HG02970 (cell line): ENCODE results near the gene BTRC.
"Not testable (repeated sequence)": the region's sequence is repeated elsewhere in the genome, so short reads cannot be mapped to it uniquely, and the experiment has no call there.

ENCODE experiments used
- ATAC-seq: cut with Tn5 transposase; IDR thresholded peaks from one replicate; pipeline ENCODE4 v1.9.1; 2021; ENCODE audit warnings: mild to moderate bottlenecking, moderate library complexity, moderate number of reproducible peaks; ENCODE audit not compliant: unreplicated experiment, low FRiP score

BTRC gene

GRCh38 chr10:101353692-101354327 lies at the start of gene BTRC:
Gene BTRC (plus strand): TSS chr10:101354165. CDS start chr10:101354181, 16 bp downstream.
- peak; percentile 94 for ATAC-seq

- ATAC-seq, result no peak
Observed at GRCh38 chr10:101304316-101304715, 49.6 kb upstream of the BTRC start.

- no peak for ATAC-seq
Observed at GRCh38 chr10:101305320-101306241, 48.4 kb upstream of the BTRC start.

- ATAC-seq, result no peak
Observed at GRCh38 chr10:101308051-101308450, 45.9 kb upstream of the BTRC start.

GRCh38 chr10:101310529-101311184 lies 43.3 kb upstream of the BTRC start:
- no peak for ATAC-seq

- ATAC-seq, result no peak
Observed at GRCh38 chr10:101311185-101312066, 42.5 kb upstream of the BTRC start.

- ATAC-seq, result no peak
Observed at GRCh38 chr10:101319241-101319915, 34.6 kb upstream of the BTRC start.

GRCh38 chr10:101321073-101321472 lies 32.9 kb upstream of the BTRC start:
- ATAC-seq, result no peak

GRCh38 chr10:101322266-101323108 lies 31.5 kb upstream of the BTRC start:
- ATAC-seq, result no peak

- ATAC-seq, result no peak
Observed at GRCh38 chr10:101323495-101323894, 30.5 kb upstream of the BTRC start.

GRCh38 chr10:101327454-101327853 lies 26.5 kb upstream of the BTRC start:
- ATAC-seq, result not testable (repeated sequence)

- ATAC-seq, result no peak
Observed at GRCh38 chr10:101329341-101330032, 24.5 kb upstream of the BTRC start.

GRCh38 chr10:101330231-101330630 lies 23.7 kb upstream of the BTRC start:
- ATAC-seq, result no peak

GRCh38 chr10:101330631-101331225 lies 23.2 kb upstream of the BTRC start:
- no peak for ATAC-seq

GRCh38 chr10:101331956-101332355 lies 22.0 kb upstream of the BTRC start:
- no peak for ATAC-seq

GRCh38 chr10:101334259-101334658 lies 19.7 kb upstream of the BTRC start:
- ATAC-seq, result not testable (repeated sequence)

- ATAC-seq, result no peak
Observed at GRCh38 chr10:101336382-101336781, 17.6 kb upstream of the BTRC start.

- ATAC-seq, result no peak
Observed at GRCh38 chr10:101337836-101338235, 16.1 kb upstream of the BTRC start.
